HG03175 (cell line): ENCODE results near the gene CKB.

Experiments
- ATAC-seq: cut with Tn5 transposase; IDR thresholded peaks from one replicate; pipeline ENCODE4 v1.9.1; 2021; ENCODE audit warnings: mild to moderate bottlenecking, moderate library complexity; ENCODE audit not compliant: unreplicated experiment

CKB gene

GRCh38 chr14:103492156-103492925 is 30.3 kb downstream of the CKB start:
- no peak for ATAC-seq

GRCh38 chr14:103491691-103492090 is 30.9 kb downstream of the CKB start:
- no peak for ATAC-seq

GRCh38 chr14:103489621-103490020 is 33.0 kb downstream of the CKB start:
- no peak for ATAC-seq

GRCh38 chr14:103488960-103489359 is 33.7 kb downstream of the CKB start:
- ATAC-seq, result no peak

- no peak for ATAC-seq
Measured at GRCh38 chr14:103488071-103488470, 34.6 kb downstream of the CKB start.

- no peak for ATAC-seq
Measured at GRCh38 chr14:103485504-103485903, 37.1 kb downstream of the CKB start.

DNA sequence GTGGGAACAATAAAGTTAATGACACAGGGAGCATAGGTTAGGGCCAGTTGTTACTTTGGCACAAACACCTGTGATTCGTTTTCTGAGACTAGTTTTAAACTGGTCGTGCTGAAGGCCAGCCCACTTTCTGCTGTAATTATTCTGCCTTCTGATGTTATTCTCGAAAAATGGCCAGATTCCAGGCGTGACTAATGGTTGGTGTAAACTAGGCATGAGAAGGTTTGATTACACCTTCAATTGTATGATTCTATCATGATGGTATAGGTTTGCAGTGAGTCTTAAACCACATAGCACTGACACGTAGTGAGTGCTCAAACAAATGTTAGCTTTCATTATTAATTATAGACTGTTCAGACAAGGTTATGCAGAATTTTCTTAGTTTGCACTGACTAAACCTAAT is 39.0 kb downstream of the CKB start:
- no peak for ATAC-seq

DNA sequence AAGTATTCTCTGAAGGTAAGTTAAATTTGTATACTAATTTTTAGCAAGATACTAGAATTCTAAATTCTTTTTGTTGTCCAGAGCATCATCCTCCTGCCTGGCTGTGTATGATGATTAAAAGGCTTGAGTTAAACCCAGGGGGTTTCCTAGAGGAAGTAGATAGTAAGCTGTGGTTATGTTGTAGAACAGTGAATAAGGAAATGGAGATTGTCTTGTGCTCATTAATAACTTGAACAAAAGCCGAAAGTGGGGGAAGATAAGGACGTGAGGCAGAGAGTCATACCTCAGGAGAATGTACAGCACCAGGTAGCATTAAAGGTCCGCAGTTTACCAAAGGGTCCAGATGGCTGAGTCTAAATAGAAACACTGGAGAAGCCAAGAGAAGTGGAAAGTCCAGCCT is 42.0 kb downstream of the CKB start:
- no peak for ATAC-seq

DNA sequence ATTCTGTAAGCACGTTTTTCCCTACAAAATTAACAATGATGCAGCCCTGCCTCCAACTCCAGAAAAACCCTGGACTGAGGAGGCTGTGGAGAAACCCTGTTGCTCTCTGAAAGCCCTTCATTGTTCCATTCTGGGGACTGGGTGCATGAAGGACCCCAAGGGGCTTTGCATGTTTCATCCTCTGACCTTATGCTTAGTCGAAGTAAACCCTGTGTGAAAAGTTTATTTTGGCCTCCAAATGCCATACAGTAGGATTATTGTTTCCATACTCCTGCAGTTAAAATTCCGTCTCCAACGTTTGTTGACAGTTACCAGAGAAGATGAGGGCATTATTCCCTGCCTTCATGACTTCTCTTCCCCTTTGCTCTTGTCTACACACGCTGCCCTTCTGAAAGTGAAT is 46.0 kb downstream of the CKB start:
- ATAC-seq, result no peak

- ATAC-seq, result no peak
Measured at GRCh38 chr14:103476065-103476464, 46.6 kb downstream of the CKB start.

DNA sequence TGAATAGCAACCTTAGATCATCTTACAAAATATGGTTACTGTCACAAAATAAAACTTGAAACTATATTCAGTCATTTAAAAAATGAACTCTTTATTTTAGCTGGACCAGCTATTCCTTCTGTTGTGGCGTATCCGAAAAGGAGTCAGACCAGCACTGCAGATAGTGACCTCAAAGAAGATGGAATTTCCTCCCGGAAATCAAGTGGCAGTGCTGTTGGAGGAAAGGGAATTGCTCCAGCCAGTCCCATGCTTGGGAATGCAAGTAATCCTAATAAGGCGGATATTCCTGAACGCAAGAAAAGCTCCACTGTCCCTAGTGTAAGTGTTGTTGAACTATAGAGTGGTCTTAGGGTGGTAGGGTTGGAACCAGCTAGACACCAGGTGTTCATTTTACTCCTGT is 47.7 kb downstream of the CKB start:
- ATAC-seq, result no peak

DNA sequence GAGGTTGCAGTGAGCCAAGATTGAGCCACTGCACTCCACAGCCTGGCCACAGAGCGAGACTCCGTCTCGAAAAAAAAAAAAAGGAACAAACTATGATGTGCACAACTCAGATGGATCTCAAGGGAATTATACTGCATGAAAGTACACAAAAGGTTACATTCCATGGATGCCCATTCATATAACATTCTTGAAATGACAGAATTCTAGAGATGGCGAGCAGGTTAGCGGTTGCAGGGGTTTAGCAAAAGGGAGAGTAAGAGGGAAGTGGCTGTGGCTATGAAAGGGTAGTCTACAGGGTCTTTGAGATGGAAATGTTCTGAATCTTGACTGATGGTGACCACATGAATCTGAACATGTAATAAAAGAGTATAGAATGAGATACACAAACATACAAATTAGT is 49.7 kb downstream of the CKB start:
- no peak for ATAC-seq
